Tibial nerve (tissue), 4 donors: Measurements from ENCODE around the gene ING4. TPM values are rescaled to one million over a fixed set of nuclear protein-coding genes. Genes with fewer than 3 reads are reported as not detected.

Experiments used
- DNase-seq, 2 donors: peaks; one replicate each; pipeline ENCODE4 v3.0.0-alpha.2; 2019; ENCODE audit warnings: low spot score in 2 of 2
- H3K27ac ChIP-seq, 4 donors: fragments of 200-600 bp; sonication (generic) in 3 of 4; one replicate each; pipeline ENCODE4 v1.5.1; 2017 to 2019; ENCODE audit warnings: mild to moderate bottlenecking in 1 of 4
- H3K27me3 ChIP-seq, 2 donors: fragments of 200-600 bp; sonication (generic) in 1 of 2; one replicate each; pipeline versions ENCODE4 v1.5.1 to v1.6.0; 2017 to 2019
- H3K36me3 ChIP-seq, 3 donors: fragments of 200-600 bp; sonication (generic); one replicate each; pipeline ENCODE4 v1.5.1; 2018 to 2019
- H3K4me1 ChIP-seq, 4 donors: fragments of 200-600 bp; sonication (generic) in 3 of 4; one replicate each; pipeline ENCODE4 v1.5.1; 2017 to 2019
- H3K4me3 ChIP-seq, 4 donors: fragments of 200-600 bp; sonication (generic) in 3 of 4; one replicate each; pipeline ENCODE4 v1.5.1; 2017 to 2019; ENCODE audit warnings: mild to moderate bottlenecking in 1 of 4, moderate library complexity in 1 of 4
- H3K9me3 ChIP-seq, 4 donors: fragments of 200-600 bp; sonication (generic) in 3 of 4; one replicate each; pipeline ENCODE4 v1.5.1; 2017 to 2019
- CTCF ChIP-seq, 5 experiments: fragments of 200-600 bp in 3 of 5; fragments of 450-650 bp in 2 of 5; sonication (generic) in 3 of 5; IDR thresholded peaks; one replicate each; pipeline ENCODE4 v1.5.1; 2016 to 2019; ENCODE audit warnings: antibody characterized with exemption in 5 of 5, mild to moderate bottlenecking in 3 of 5, moderate library complexity in 2 of 5
- EP300 ChIP-seq, 2 donors: sonication (generic); formaldehyde crosslinking; IDR thresholded peaks; one replicate each; pipeline ENCODE4 v1.6.1; 2017; ENCODE audit warnings: antibody characterized with exemption in 2 of 2, mild to moderate bottlenecking in 1 of 2
- POLR2A ChIP-seq, 2 donors: fragments of 450-650 bp; IDR thresholded peaks; one replicate each; pipeline ENCODE4 v1.6.1; 2017; ENCODE audit warnings: antibody characterized with exemption in 2 of 2, mild to moderate bottlenecking in 2 of 2, moderate library complexity in 2 of 2
- WGBS, 2 donors: methylation state at CpG; one replicate each; pipeline ENCODE4 v1.1.5; 2018; 5-methylcytosine and 5-hydroxymethylcytosine counted together
- total RNA-seq, 4 donors: library from RNA; depleted of rRNA; stranded (reverse); fragments of >200 nt; gene quantifications; one replicate each; pipeline ENCODE4 v1.1.0, GENCODE V29; 2016

The ING4 gene
- total RNA-seq, 4 donors from 2014 or later, result 32.6 to 52.5 (median 45.3) TPM

- WGBS, 2 donors, result 64% methylated on average over 6 of the region's 6 CpGs
- Histone ChIP-seq H3K9me3 (no peaks in the 10 kb centered on the region), H3K36me3 (peaks cover 0 to 54% (median 0%) of the 10 kb centered on the region in 3 donors), H3K4me1 (peaks cover 3 to 45% (median 16%) of the 10 kb centered on the region in 4 donors), H3K27me3 (no peaks in the 10 kb centered on the region), H3K27ac (no peak overlapping the region), H3K4me3 (no peak overlapping the region)
- TF ChIP-seq CTCF (IDR thresholded peaks at IDR 0.05) (peak in 4 of 5 experiments; percentile 15 to 36 (median 24)), EP300 (IDR thresholded peaks at IDR 0.05) (no peak)
- DNase-seq, result peak in 1 of 2 donors; percentile 21
Measured at GRCh38 chr12:6684609-6685008, 21.7 kb upstream of the ING4 start.

GRCh38 chr12:6676962-6677361 lies 14.0 kb upstream of the ING4 start:
- H3K27me3 ChIP-seq, result no peaks in the 10 kb centered on the region
- DNase-seq, result no peak
- TF ChIP-seq EP300 (IDR thresholded peaks at IDR 0.05), result no peak
- no peak for TF ChIP-seq POLR2A (IDR thresholded peaks at IDR 0.05)
- TF ChIP-seq CTCF (IDR thresholded peaks at IDR 0.05), result no peak
- no peaks in the 10 kb centered on the region for H3K4me1 ChIP-seq
- WGBS, 2 donors, result 93 to 94% methylated on average over 5 of the region's 5 CpGs
- no peaks in the 10 kb centered on the region for H3K9me3 ChIP-seq
- no peak overlapping the region for H3K4me3 ChIP-seq
- peaks cover 3 to 100% (median 37%) of the 10 kb centered on the region in 3 donors for H3K36me3 ChIP-seq
- H3K27ac ChIP-seq, result no peak overlapping the region

GRCh38 chr12:6672143-6672542 lies 9.2 kb upstream of the ING4 start:
- no peaks in the 10 kb centered on the region for H3K27me3 ChIP-seq
- no peaks in the 10 kb centered on the region for H3K9me3 ChIP-seq
- TF ChIP-seq POLR2A (IDR thresholded peaks at IDR 0.05) (no peak), CTCF (IDR thresholded peaks at IDR 0.05) (no peak)
- peaks cover 6 to 100% (median 57%) of the 10 kb centered on the region in 3 donors for H3K36me3 ChIP-seq
- H3K27ac ChIP-seq, result no peak overlapping the region
- DNase-seq, result no peak
- no peak overlapping the region for H3K4me3 ChIP-seq
- no peaks in the 10 kb centered on the region for H3K4me1 ChIP-seq
- WGBS, 2 donors, result 91 to 95% methylated on average over 13 to 18 of the region's 18 CpGs

GRCh38 chr12:6667559-6668210 lies 4.8 kb upstream of the ING4 start:
- no peak overlapping the region for H3K27ac ChIP-seq
- H3K4me1 ChIP-seq, result peaks cover 0 to 4% (median 1%) of the 10 kb centered on the region in 4 donors
- H3K36me3 ChIP-seq, result peaks cover 6 to 71% (median 45%) of the 10 kb centered on the region in 3 donors
- H3K9me3 ChIP-seq, result no peaks in the 10 kb centered on the region
- TF ChIP-seq CTCF (IDR thresholded peaks at IDR 0.05), result no peak
- TF ChIP-seq POLR2A (IDR thresholded peaks at IDR 0.05), result no peak
- TF ChIP-seq EP300 (IDR thresholded peaks at IDR 0.05), result no peak
- no peaks in the 10 kb centered on the region for H3K27me3 ChIP-seq
- 81 to 91% methylated on average over 8 of the region's 8 CpGs for WGBS, 2 donors
- no peak overlapping the region for H3K4me3 ChIP-seq
- no peak for DNase-seq

- TF ChIP-seq POLR2A (IDR thresholded peaks at IDR 0.05) (no peak), CTCF (IDR thresholded peaks at IDR 0.05) (no peak), EP300 (IDR thresholded peaks at IDR 0.05) (no peak)
- Histone ChIP-seq H3K9me3 (no peaks in the 10 kb centered on the region), H3K4me3 (no peak overlapping the region), H3K36me3 (peaks cover 0 to 56% (median 30%) of the 10 kb centered on the region in 3 donors), H3K4me1 (peaks cover 8 to 15% (median 12%) of the 10 kb centered on the region in 4 donors), H3K27me3 (no peaks in the 10 kb centered on the region), H3K27ac (no peak overlapping the region)
- no peak for DNase-seq
- WGBS, 2 donors, result 95% methylated on average over 2 of the region's 2 CpGs
Measured at GRCh38 chr12:6666211-6666610, 3.3 kb upstream of the ING4 start.
